Left renal cortex interstitium (tissue), 4 donors: ENCODE results near the gene NHLRC1. TPM values are rescaled to one million over a fixed set of nuclear protein-coding genes. Genes with fewer than 3 reads are reported as not detected.

Source experiments
- DNase-seq, 4 donors: peaks; one replicate each; pipeline ENCODE4 v3.0.0-alpha.2; 2013; ENCODE audit warnings: low read depth in 4 of 4, low spot score in 2 of 4, missing footprints in 1 of 4
- polyA plus RNA-seq, 4 donors: library from polyadenylated mRNA; unstranded; fragments of 120-200 nt; gene quantifications; one replicate each; pipeline ENCODE4 v1.2.1, GENCODE V29; 2013; ENCODE audit not compliant: insufficient read length in 4 of 4

Gene NHLRC1
- polyA plus RNA-seq, 4 donors, result 1.7 to 2.3 (median 1.9) TPM

DNA sequence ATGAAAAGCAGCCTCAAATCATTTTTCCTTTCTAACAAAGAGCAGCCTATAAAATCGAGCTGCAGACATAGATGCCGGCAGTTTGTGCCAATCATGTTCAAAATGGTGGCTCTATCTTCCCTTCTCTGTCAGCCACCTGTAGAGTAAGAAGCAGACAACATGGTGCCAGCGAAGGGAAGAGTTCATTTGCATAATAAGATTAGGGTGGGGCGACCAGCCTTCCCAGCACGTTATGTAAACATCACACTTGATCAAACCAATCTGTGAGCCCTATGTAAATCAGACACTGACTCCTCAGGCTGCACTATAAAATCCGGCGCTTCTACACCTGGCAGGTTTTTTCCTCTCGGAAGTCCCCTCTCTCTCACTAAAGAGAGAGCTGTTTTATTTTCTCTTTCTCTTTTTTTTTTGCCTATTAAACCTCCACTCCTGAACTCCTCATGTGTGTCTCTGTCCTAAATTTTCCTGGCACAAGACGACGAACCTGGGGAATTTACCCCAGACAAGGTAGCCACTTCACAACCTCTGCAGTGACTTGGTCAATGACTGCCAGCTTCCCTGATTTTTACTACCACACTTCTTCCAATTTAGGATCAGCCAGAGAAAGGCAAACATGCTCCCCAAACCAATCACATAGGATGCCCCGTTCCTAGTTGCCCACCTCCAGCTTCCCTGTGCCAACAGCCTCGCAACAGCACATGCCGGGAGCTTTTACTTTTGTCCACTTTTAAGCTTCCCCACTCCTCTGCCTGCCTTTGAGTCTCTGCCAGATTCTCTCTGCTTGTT is 19.5 kb upstream of the NHLRC1 start:
- DNase-seq, result no peak

DNA sequence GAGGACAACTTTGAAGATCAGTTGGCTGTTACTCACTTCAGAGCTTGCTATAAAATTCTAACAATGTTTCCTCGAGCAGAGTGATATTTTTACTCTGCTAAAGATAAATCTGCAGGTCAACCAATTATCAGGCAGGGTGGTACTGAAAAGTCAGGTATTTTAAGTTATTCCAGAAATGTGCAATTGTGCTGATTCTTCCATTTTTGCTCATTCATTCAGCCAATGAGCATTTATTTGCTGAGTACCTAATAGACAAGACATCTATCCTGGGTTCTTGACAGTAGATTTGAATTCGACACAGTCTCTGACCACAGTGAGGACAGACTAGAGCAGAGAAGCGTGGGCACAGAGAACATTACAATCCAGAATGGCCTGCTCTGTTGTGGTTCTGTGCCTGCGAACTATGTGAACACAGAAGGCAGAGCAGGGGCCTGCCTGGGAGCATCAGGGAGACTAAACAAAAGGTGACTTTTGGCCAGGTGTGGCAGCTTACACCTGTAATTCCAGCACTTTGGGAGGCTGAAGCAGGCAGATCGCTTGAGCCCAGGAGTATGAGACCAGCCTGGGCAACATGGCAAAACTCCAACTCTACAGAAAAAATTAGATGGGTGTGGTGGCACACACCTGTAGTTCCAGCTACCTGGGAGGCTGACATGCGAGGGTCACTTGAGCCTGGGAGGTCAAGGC is 17.6 kb upstream of the NHLRC1 start:
- DNase-seq, result no peak

DNA sequence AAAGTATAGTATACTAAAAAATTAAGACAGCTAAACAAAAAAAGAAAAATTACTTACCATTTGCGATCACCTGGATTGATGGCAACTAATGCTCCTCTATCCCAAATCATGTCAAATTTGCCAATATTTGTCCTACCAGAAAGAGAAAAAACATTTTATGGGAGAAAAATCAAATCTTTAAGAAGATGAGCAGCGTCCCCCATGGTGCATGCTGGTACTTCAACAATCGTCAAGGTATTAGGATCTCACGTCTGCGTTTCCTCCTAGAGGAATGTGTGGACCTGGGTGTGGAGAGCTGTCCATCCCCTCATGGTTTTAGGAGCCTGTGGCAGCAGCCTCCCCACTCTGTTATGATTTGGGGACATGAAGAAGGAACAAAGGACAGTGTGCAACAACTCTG is 16.4 kb upstream of the NHLRC1 start:
- DNase-seq, result no peak

DNA sequence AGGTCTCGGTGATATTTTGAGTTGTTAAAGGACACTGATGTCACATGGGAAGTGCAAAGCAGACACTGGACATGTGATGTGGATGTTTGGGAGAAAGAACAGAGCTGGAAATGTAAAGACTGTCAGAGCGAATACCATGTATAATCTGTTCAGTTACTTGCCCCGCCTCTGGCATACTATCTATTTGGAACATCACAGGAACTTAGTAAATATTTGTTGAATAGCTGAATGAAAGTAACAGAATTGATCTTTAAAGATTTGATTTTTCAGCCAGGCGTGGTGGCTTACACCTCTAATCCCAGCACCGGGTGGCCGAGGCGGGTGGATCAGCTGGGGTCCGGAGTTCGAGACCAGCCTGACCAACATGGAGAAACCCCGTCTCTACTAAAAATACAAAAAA is 13.8 kb upstream of the NHLRC1 start:
- no peak for DNase-seq

GRCh38 chr6:18135171-18135570 is 12.7 kb upstream of the NHLRC1 start:
- DNase-seq, result no peak

DNA sequence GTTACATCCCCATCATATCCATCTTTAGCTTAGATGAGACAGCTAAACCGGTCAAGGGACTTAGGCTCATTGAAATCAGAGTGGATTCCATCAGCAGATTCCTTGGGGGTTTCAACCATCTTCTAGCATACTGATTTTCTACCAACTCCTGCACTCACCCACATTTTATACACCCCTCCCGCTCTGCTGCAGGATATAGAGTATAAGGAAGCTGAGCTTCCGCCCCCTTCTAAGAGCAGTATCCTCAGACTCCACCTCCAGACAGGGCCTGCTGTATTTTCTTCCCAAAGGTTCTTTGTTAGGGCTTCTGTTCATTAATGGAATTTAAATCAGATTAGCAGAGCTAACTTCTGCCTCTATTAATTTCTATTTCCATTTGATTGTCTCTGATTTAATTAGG is 9.9 kb upstream of the NHLRC1 start:
- DNase-seq, result no peak

DNA sequence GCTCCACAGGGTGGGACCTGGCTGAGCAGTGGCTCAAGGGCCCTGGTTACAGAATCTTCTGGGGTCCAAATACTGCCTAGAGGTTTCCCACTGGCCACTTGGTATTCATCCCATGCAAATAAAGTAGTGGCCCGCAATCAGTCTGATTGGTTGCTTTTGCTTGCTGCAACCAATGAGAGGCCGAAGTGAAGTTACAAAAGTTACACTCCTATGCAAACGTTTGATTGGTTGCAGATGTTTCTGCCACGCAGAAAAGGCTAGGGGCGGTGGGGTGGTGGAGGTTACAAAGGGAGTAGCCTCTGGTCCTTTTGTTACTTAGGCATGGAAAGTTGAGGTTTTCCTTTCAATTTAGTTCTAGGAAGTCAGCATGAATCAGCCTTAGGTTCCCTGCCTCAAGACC is 3.6 kb upstream of the NHLRC1 start:
- DNase-seq, result no peak

- DNase-seq, result no peak
Observed at GRCh38 chr6:18121580-18122127, 823 bp downstream of the NHLRC1 start.

- no peak for DNase-seq
Observed at GRCh38 chr6:18119236-18119635, 3.2 kb downstream of the NHLRC1 start.

- no peak for DNase-seq
Observed at GRCh38 chr6:18118330-18118729, 4.1 kb downstream of the NHLRC1 start.

GRCh38 chr6:18117136-18117535 is 5.3 kb downstream of the NHLRC1 start:
- no peak for DNase-seq

GRCh38 chr6:18115356-18115755 is 7.1 kb downstream of the NHLRC1 start:
- DNase-seq, result no peak

GRCh38 chr6:18110162-18110561 is 12.3 kb downstream of the NHLRC1 start:
- DNase-seq, result no peak

DNA sequence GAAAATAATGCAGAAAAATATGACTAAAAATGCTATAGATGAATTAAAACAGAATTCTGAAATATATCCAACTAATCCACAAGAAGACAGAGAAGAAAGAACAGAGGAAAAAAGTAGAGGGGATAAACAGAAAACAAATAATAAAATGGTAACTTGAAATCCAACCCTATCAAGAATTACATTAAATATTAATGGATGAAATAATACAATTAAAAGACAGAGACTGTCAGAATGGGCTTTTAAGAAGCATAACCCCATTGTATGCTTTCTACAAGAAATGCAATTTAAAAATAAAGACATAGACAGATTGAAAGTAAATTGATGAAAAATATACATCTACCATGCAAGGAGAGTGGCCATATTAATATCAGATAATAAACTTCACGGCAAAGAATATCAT is 15.4 kb downstream of the NHLRC1 start:
- no peak for DNase-seq

- DNase-seq, result no peak
Observed at GRCh38 chr6:18102783-18103509, 19.5 kb downstream of the NHLRC1 start.

DNA sequence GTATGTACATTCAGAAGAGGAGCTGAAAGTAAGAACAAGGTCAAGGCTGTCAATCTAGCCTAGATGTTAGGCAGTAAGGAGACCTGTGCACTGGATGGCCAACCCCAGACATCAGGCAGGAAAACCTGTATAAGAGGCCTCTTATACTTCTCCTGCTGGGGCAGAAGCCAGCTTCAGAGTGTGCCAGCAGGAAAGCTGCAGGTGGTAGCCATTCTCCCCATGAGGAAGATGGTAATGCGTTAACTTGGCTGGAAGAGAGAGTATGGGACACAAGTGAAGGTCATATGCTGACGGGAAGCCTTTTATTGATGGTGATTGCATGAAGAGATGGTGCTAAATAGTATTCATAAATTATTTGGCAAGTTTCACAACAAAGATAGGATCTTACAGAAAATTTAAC is 20.6 kb downstream of the NHLRC1 start:
- DNase-seq, result no peak

DNA sequence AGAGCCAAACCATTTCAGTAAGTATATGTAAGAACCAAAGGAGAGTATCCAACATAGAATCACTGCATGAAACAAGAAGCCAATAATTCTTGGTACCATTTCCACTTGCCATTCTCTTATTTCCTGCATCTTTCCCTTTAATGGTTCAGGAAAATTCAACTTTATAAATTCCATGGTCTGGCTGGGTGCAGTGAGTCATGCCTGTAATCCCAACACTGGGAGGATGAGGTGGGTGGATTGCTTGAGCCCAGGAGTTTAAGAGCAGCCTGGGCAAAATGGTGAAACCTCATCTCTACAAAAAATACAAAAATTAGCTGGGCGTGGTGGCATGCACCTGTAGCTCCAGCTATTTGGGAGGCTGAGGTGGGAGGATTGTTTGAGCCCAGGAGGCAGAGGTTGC is 21.2 kb downstream of the NHLRC1 start:
- DNase-seq, result no peak

DNA sequence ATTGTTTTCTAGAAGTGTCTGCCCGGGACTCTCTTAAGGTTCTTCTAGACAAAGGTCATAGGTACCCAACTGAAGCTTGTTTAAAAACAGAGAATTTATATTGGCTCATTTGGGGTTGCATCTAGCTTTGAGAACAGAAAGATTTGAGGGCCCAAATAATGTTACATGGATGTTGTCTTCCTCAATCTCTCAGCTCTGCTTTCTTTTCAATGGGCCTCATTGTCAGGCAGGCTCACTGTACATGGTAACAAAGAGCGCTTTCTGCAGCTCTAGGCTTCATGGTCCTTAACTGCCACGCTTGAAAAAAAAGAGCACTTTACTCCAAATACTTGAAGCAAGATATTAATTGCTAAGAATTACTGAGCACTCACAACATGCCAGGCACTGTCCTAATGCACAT is 22.2 kb downstream of the NHLRC1 start:
- no peak for DNase-seq

- no peak for DNase-seq
Observed at GRCh38 chr6:18099511-18099910, 23.0 kb downstream of the NHLRC1 start.

GRCh38 chr6:18096423-18096822 is 26.1 kb downstream of the NHLRC1 start:
- no peak for DNase-seq

DNA sequence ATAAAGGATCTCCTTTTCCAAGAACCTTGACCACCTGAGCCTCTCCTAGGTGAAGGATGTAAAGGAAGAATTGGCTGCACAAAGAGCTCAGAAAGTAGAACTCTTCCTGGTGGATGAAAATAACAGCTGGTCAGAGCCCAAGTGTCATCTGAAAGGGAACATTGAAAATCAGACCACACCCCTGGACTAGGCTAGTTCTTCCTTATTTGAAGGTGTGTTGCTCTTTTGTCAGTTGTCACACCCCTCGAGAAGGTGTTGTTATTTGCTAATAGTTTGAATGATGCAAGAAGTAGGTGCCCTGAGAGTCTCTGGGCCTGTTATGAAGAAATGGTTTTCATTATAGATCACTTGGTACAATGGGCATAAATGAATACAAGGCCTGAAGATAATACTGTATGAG is 31.1 kb downstream of the NHLRC1 start:
- DNase-seq, result no peak
